H1 (cell line): ENCODE data around the gene CDPF1. TPM values are rescaled to one million over a fixed set of nuclear protein-coding genes. Genes with fewer than 3 reads are reported as not detected.

Experiments
- CBX8 ChIP-seq: fragments of 300-800, 300-1000 bp; sonication (generic); IDR thresholded peaks from 2 replicates; pipeline ENCODE4 v1.7.1; 2016; ENCODE audit warnings: low read depth, low read length, borderline replicate concordance
- POU5F1 ChIP-seq: IDR thresholded peaks from 2 replicates; pipeline ENCODE4 v1.6.1; 2011; ENCODE audit warnings: low read depth, mild to moderate bottlenecking, low read length, moderate library complexity
- polyA plus RNA-seq, 7 experiments: library from polyadenylated mRNA; depleted of rRNA in 3 of 7; stranded (reverse) in 5 of 7; unstranded in 2 of 7; fragments of >200 nt in 5 of 7; fragments of 200-250 nt in 2 of 7; gene quantifications; 1 replicate in 5 of 7; 2 replicates in 1 of 7; 4 replicates in 1 of 7; pipeline versions ENCODE4 v1.2.1 to v1.2.3, GENCODE V29; 2011 to 2013; ENCODE audit warnings: missing spikeins in 2 of 7, mixed read lengths in 2 of 7
- total RNA-seq: library from RNA; stranded (reverse); fragmentation: NEBNext Ultra II Directional; extraction: Animal tissue kit (Norgen Biotek cat#: 25700); gene quantifications from 2 replicates; pipeline ENCODE4 v1.2.1, GENCODE V29; 2021

Gene CDPF1
- total and polyA plus RNA-seq, 2 of the 8 experiments (the other 6 are each of a cell fraction or from before 2014, with no cell fraction given), result 9.7 to 13.7 TPM

GRCh38 chr22:46247443-46247975 lies 2.6 kb downstream of the CDPF1 start (continued):
- TF ChIP-seq CBX8, result no peak
- no peak for TF ChIP-seq POU5F1
